ENCODE data around the gene C6orf163.

C6orf163 gene

DNA sequence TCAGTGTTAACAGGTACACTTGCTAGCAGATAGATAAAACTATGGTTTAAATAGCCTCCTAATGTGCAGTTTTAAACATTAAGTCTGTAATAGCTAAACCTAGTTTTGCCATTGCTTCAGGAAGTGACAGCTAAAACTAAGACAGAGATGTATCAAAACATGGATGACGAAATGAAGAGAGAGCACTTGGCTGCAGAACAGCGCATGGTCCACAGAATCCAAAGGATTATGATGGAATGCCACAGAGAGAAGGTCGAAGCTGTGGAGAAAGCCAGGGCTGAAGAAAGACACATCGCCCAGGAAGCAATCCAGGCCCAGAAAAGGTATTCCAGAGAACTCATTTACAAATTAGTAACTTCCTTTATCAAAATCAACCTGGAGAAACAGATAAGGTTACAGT is 11.6 kb downstream of the C6orf163 start:
- no peaks in the 10 kb centered on the region for H3F3A ChIP-seq (ENCODE audit: control insufficient read depth, insufficient read depth)
- H3K4me3 ChIP-seq (ENCODE audit: low read length), result no peak overlapping the region
- H3K27me3 ChIP-seq (ENCODE audit: control insufficient read depth, low read length), result no peaks in the 10 kb centered on the region
- H3K36me3 ChIP-seq (ENCODE audit: control insufficient read depth, low read length), result no peaks in the 10 kb centered on the region
- no peak overlapping the region for H3K27ac ChIP-seq (ENCODE audit: low read depth, low read length)
- H3K79me2 ChIP-seq (ENCODE audit: control insufficient read depth, low read length), result no peaks in the 10 kb centered on the region
- no peaks in the 10 kb centered on the region for H3K4me1 ChIP-seq (ENCODE audit: control insufficient read depth, low read length)
- TF ChIP-seq, protein P1, sequence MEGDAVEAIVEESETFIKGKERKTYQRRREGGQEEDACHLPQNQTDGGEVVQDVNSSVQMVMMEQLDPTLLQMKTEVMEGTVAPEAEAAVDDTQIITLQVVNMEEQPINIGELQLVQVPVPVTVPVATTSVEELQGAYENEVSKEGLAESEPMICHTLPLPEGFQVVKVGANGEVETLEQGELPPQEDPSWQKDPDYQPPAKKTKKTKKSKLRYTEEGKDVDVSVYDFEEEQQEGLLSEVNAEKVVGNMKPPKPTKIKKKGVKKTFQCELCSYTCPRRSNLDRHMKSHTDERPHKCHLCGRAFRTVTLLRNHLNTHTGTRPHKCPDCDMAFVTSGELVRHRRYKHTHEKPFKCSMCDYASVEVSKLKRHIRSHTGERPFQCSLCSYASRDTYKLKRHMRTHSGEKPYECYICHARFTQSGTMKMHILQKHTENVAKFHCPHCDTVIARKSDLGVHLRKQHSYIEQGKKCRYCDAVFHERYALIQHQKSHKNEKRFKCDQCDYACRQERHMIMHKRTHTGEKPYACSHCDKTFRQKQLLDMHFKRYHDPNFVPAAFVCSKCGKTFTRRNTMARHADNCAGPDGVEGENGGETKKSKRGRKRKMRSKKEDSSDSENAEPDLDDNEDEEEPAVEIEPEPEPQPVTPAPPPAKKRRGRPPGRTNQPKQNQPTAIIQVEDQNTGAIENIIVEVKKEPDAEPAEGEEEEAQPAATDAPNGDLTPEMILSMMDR (IDR thresholded peaks at IDR 0.05; ENCODE audit: low read depth, low read length, poor library complexity, severe bottlenecking), result no peak
- no peak for TF ChIP-seq EZH2phosphoT487 (IDR thresholded peaks at IDR 0.05; ENCODE audit: borderline replicate concordance, low read length)
- H4K20me1 ChIP-seq (ENCODE audit: control insufficient read depth, insufficient read depth, low read depth, low read length), result no peaks in the 10 kb centered on the region
- no peak overlapping the region for H3K4me2 ChIP-seq (ENCODE audit: low read length)
- H3K9me2 ChIP-seq (replicated peaks; ENCODE audit: control insufficient read depth, low read length), result no peaks in the 10 kb centered on the region
- H3K9me3 ChIP-seq (ENCODE audit: control insufficient read depth, insufficient read depth, low read length), result no peaks in the 10 kb centered on the region

DNA sequence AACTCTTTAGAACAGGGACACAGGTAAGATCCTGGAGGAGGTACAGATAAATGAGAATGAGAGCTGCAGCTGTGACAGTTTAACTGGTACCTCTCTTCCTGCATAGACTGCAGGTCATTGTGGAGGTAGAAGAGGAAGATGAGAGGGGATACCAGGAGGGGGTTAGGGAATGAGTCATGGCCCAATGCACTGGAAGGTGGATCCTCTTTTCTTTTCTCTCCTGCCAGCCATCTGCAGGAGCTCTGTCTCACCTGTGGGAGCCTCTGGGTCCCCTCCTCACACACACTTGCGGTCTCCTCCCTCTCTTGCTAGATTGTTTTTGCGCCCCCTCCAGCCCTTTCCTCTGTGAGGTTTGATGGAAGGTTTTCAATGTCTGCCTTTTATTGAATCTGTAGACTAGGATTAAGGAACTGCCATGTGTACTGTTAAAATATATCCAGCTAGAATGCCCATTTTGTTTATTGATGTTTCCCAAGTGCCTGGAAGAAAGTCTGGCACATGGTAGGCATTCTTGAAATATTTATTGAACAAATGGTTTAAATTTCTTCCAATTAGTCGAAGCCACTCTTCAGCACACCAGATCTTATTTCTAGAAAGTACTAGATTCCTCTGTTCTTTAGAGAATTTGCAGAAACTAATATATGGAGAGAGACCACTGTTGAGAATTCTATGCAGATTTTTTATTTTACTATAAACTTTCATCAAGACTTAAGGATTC is 13.0 kb downstream of the C6orf163 start:
- TF ChIP-seq EZH2phosphoT487 (IDR thresholded peaks at IDR 0.05; ENCODE audit: borderline replicate concordance, low read length), result no peak
- TF ChIP-seq, protein P1 (IDR thresholded peaks at IDR 0.05; ENCODE audit: low read depth, low read length, poor library complexity, severe bottlenecking), result no peak
- H4K20me1 ChIP-seq (ENCODE audit: control insufficient read depth, insufficient read depth, low read depth, low read length), result no peaks in the 10 kb centered on the region
- no peak overlapping the region for H3K4me3 ChIP-seq (ENCODE audit: low read length)

DNA sequence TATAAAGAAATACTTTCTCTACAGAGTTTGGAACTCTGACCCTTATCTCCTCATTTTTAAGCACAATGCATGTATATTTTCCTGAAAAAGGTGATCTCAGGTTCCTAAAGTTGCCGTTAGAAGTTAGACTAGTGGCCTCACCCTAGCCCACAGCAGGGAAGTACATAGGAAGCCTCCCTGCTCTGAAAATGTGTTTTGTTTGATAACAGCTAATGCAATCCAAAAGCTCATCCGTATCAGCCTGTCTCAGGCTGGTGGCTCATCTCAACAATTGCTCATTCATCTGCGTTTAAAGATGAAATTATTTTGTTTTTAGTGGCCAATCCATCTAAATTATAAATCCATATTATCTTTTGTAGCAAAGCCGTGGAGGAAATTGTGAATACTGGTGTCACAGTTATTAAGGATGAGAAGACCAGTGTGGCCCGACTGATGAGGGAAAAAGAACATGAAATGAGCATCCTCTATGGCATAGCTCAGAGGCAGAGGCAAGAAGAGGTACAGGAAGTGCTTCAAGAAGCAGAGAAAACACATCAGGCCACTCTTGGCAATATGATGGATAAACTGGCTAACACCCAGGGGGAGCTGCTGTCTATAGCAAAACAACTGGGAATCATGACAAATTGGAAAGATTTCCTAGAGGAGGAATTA is 20.1 kb downstream of the C6orf163 start:
- no peak overlapping the region for H3K27ac ChIP-seq (ENCODE audit: low read depth, low read length)
- H3K4me2 ChIP-seq (ENCODE audit: low read length), result no peak overlapping the region
- no peaks in the 10 kb centered on the region for H3F3A ChIP-seq (ENCODE audit: control insufficient read depth, insufficient read depth)
- no peak for TF ChIP-seq EZH2phosphoT487 (IDR thresholded peaks at IDR 0.05; ENCODE audit: borderline replicate concordance, low read length)
- TF ChIP-seq, protein P1 (IDR thresholded peaks at IDR 0.05; ENCODE audit: low read depth, low read length, poor library complexity, severe bottlenecking), result no peak
- H3K36me3 ChIP-seq (ENCODE audit: control insufficient read depth, low read length), result no peaks in the 10 kb centered on the region
- H3K4me1 ChIP-seq (ENCODE audit: control insufficient read depth, low read length), result no peaks in the 10 kb centered on the region
- no peaks in the 10 kb centered on the region for H3K27me3 ChIP-seq (ENCODE audit: control insufficient read depth, low read length)
- H3K4me3 ChIP-seq (ENCODE audit: low read length), result no peak overlapping the region
- H3K9me2 ChIP-seq (replicated peaks; ENCODE audit: control insufficient read depth, low read length), result no peaks in the 10 kb centered on the region
- H4K20me1 ChIP-seq (ENCODE audit: control insufficient read depth, insufficient read depth, low read depth, low read length), result no peaks in the 10 kb centered on the region
- H3K79me2 ChIP-seq (ENCODE audit: control insufficient read depth, low read length), result no peaks in the 10 kb centered on the region
- H3K9me3 ChIP-seq (ENCODE audit: control insufficient read depth, insufficient read depth, low read length), result peaks cover 20% of the 10 kb centered on the region; the same call in 1 of the 2 replicates

More for the DNA sequence above, 13.0 kb downstream of the C6orf163 start:
- H3K4me2 ChIP-seq (ENCODE audit: low read length), result no peak overlapping the region
- H3K4me1 ChIP-seq (ENCODE audit: control insufficient read depth, low read length), result no peaks in the 10 kb centered on the region
- H3K9me3 ChIP-seq (ENCODE audit: control insufficient read depth, insufficient read depth, low read length), result no peaks in the 10 kb centered on the region
- no peaks in the 10 kb centered on the region for H3K36me3 ChIP-seq (ENCODE audit: control insufficient read depth, low read length)
- H3K9me2 ChIP-seq (replicated peaks; ENCODE audit: control insufficient read depth, low read length), result no peaks in the 10 kb centered on the region
- H3K79me2 ChIP-seq (ENCODE audit: control insufficient read depth, low read length), result no peaks in the 10 kb centered on the region
- H3F3A ChIP-seq (ENCODE audit: control insufficient read depth, insufficient read depth), result no peaks in the 10 kb centered on the region
- no peaks in the 10 kb centered on the region for H3K27me3 ChIP-seq (ENCODE audit: control insufficient read depth, low read length)
- H3K27ac ChIP-seq (ENCODE audit: low read depth, low read length), result no peak overlapping the region
